GM12892 (cell line): ENCODE results near the gene DAPK2.
"Not testable (repeated sequence)": the region's sequence is repeated elsewhere in the genome, so short reads cannot be mapped to it uniquely, and the experiment has no call there.

Experiments
- DNase-seq: peaks from one replicate; pipeline ENCODE4 v3.0.0; 2011; ENCODE audit not compliant: insufficient read length
- FAIRE-seq: peaks from 2 replicates; lab custom pipeline; 2011; peaks lifted over from hg19 to GRCh38; lab: Jason Lieb, UNC
- POLR2A ChIP-seq: IDR thresholded peaks from 2 replicates; pipeline ENCODE4 v1.6.1; 2011; ENCODE audit warnings: low read depth, low read length, control low read depth
- POLR2AphosphoS5 ChIP-seq: IDR thresholded peaks from 2 replicates; pipeline ENCODE4 v1.6.1; 2011; ENCODE audit warnings: low read depth, low read length, control low read depth
- TAF1 ChIP-seq: IDR thresholded peaks from 2 replicates; pipeline ENCODE4 v1.6.1; 2011; ENCODE audit warnings: low read depth, mild to moderate bottlenecking, control low read depth, low read length, borderline replicate concordance

The DAPK2 gene

DNA sequence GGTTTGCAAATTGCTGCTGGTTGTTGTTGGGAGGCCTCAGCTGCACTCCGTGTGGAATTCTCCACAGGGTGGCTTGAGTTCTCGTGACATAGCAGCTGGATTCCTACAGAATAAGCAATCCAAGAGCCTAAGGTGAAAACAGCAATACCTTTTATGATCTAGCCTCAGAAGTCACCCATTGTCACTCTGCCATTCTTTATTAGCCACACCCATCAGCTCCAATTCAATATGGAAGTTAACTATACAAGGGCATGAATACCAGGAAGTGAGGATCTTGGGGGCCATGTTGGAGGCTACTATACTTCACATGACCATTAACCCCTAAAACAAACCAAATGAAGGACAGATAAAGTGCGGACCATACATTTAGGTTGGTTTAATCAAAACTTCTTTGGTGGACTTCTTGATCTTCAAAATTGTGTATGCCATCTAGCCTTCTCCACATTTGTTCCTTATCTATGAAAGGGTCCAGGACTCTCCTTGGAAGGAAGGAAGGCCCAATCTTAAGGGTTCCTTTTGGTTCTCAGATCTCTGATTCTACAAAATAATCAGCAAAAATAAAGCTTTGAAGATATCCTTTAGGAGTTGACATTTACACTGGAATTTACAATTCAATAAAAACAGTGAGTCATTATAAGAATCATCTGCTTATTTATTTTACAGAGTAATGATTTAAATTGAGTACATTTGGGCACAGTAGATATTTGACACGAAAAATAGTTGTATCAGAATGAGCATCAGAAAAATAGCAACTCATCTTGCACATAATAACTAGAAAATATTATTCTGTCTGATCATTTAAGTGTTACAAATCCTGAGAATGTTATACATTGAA, 25.9 kb upstream of the DAPK2 start:
- DNase-seq, result no peak
- TF ChIP-seq POLR2AphosphoS5, result no peak
- no peak for TF ChIP-seq TAF1
- TF ChIP-seq POLR2A, result no peak
- FAIRE-seq, result no peak

DNA sequence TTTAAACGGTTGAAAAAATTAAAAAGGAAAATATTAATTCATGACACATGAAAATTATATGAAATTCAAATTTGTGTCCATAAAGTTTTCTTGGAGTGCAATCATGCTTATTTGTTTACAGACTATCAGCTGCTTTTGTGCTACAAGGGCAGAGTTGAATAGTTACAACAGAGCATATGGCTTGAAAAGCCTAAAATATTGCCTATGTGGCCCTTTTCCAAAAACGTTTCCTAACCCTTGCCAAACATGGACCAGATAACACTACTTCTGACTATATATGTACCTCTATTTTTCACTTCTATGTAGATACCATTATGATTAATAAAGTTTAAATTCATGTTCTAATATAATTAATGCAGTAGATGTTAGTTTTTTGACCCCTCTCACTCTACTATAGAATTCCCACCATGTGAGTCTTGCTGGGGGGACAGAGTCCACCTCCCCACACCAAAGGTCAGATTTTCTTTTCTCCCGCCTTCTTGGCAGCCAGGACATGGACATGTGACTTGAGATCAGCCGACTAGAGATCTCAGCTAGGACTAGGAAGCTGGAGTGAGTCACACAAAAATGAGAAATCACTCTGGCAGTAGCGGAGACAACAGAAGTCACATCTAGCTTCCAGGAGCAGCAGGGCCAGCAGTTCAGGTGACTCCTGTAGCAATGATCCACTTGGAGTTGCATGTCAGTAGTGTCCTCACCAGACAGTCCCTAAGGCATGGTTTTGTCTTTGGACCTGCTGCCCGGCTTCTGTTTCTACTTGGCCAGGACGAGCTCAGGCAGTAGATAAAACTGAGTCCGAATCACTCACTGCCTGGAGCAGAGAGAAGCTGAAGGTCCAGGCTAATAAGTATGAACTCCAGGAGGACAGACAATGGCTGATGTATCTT, 24.9 kb upstream of the DAPK2 start:
- FAIRE-seq (no peak), DNase-seq (no peak)
- no peak for TF ChIP-seq TAF1
- TF ChIP-seq POLR2AphosphoS5, result no peak
- no peak for TF ChIP-seq POLR2A

DNA sequence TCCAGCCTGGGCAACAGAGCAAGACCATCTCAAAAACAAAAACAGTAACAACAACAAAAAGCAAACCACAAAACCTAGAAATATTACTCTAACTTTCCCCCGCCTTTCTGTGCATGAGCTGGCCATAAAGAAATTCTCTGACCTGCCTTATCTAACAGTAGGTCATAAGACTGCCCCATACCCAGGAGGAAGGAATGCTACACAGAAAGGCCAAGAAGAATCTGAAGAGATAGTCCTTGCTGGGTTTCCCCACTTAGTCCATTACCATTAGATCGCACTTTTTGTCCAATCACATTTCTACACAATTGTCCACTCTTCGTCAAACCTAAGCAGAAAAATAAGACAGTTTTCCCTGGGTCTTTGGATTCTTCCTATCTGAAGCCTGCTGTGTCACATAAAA, 23.8 kb upstream of the DAPK2 start:
- no peak for TF ChIP-seq TAF1
- no peak for TF ChIP-seq POLR2A
- TF ChIP-seq POLR2AphosphoS5, result no peak
- DNase-seq (no peak), FAIRE-seq (no peak)

DNA sequence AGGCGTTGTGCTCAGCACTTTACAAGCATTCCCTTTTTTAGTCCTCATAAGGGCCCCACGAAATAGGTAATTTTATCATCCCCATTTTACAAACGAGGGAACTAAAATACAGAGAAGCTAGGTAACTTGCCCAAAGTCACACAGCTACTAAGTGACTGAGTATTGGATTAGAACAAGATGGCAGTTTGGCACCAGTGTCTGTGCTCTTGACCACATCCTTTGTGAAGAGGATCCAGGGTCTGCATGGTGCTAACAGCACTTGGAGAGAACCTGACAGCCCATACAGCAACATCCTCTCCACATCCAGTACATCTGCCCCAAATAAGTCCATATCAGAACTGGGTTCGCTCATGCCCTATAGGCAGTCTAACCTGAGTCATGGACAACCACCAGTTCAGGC, 21.8 kb upstream of the DAPK2 start:
- FAIRE-seq, result no peak
- no peak for DNase-seq
- TF ChIP-seq POLR2AphosphoS5 (no peak), POLR2A (no peak), TAF1 (no peak)

DNA sequence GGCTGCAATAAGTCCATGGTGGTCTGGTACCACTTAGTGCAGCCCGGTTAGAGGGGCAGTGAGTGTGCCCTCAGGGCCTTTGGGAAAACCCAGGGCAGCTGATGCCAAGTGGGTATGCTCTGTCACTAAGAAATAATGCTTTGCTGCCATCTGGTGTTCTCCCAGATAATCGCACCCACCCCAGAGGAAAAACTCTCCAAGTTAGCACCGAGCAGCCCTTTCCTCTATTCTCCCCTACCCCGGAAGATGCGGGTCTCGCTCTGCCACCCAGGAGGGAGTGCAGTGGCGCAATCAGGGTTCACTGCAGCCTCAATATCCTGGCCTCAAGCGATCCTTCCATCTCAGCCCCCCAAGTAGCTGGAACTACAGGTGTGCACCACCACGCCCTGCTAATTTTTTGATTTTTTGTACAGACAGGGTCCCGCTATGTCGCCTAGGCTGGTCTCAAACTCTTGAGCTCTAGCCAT, 21.3 kb upstream of the DAPK2 start:
- TF ChIP-seq POLR2A (no peak), POLR2AphosphoS5 (no peak), TAF1 (no peak)
- no peak for DNase-seq
- peak; percentile 92 for FAIRE-seq

DNA sequence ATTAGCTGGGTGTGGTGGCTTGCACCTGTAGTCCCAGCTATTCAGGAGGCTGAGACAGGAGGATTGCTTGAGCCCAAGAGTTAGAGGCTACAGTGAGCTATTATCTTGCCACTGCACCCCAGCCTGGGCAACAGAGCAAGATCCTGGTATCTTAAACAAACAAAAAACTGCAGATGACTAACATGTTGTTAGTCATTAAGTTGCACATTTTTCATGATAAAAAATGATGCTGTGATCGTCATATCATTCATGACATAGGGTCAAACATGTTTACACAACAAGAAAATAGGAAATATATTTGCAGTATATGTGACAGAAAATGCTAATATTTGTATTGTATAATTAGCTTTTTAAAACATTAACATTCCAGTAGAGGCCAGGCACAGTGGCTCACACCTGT, 20.2 kb upstream of the DAPK2 start:
- no peak for TF ChIP-seq TAF1
- TF ChIP-seq POLR2AphosphoS5, result no peak
- TF ChIP-seq POLR2A, result no peak
- no peak for DNase-seq
- FAIRE-seq, result no peak

DNA sequence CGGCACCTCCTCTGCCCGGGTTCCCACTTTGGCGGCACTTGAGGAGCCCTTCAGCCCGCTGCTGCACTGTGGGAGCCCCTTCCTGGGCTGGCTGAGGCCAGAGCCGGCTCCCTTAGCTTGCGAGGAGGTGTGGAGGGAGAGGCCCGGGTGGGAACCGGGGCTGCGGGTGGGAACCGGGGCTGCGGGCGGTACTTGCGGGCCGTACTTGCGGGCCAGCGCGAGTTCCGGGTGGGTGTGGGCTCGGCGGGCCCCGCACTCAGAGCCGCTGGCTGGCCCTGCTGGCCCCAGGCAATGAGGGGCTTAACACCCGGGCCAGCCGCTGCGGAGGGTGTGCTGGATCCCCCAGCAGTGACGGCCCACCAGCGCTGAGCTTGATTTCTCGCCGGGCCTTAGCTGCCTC, 14.4 kb upstream of the DAPK2 start:
- FAIRE-seq (no peak), DNase-seq (no peak)
- no peak for TF ChIP-seq POLR2AphosphoS5
- no peak for TF ChIP-seq POLR2A
- no peak for TF ChIP-seq TAF1

DNA sequence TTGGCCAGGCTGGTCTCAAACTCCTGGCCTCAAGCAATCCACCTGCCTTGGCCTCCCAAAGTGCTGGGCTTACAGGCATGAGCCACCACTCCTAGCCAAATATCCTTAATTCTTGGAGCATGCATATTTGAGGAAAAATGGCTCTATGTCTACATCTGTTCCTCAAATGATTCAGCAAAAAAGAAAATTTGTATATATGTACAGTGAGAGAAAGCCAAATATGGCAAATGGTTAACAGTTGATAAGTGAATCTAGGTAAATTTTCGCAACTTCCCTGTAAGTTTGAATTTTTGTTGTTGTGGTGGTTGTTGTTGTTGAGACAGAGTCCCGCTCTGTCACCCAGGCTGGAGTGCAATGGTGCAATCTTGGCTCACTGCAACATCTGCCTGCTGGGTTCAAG, 12.8 kb upstream of the DAPK2 start:
- DNase-seq, FAIRE-seq: not testable (repeated sequence)

DNA sequence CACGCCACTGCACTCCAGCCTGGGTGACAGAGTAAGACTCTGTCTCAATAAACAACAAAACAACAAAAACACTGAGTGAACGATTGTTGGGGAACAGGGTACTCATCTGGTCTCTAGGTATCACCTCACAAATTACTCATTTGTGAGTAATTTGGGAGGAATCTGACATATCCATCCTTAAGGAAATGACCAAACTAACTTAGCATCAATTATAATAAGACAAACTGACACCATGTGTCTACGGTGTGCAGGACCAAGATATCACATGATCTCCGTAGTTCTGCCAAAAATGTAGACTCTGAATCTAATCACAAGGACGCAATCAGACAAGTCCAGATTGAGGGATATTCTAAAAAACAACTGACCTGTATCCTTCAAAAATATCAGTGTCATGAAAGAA, 12.0 kb upstream of the DAPK2 start:
- FAIRE-seq (no peak), DNase-seq (no peak)
- TF ChIP-seq POLR2A, result no peak
- no peak for TF ChIP-seq TAF1
- no peak for TF ChIP-seq POLR2AphosphoS5

DNA sequence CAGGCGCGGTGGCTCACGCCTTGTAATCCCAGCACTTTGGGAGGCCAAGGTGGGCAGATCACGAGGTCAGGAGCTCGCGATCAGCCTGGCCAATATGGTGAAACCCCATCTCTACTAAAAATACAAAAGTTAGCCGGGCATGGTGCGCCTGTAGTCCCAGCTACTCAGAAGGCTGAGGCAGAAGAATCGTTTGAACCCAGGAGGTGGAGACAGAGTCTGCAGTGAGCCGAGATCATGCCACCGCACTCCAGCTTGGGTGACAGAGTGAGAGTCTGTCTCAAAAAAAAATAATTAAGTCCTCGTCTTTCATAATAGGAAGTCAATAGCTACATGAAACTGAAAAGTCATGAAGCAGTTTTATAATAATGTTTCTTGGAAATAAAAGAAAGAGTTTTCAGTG, 7.4 kb upstream of the DAPK2 start:
- not testable (repeated sequence) for FAIRE-seq, DNase-seq

DNA sequence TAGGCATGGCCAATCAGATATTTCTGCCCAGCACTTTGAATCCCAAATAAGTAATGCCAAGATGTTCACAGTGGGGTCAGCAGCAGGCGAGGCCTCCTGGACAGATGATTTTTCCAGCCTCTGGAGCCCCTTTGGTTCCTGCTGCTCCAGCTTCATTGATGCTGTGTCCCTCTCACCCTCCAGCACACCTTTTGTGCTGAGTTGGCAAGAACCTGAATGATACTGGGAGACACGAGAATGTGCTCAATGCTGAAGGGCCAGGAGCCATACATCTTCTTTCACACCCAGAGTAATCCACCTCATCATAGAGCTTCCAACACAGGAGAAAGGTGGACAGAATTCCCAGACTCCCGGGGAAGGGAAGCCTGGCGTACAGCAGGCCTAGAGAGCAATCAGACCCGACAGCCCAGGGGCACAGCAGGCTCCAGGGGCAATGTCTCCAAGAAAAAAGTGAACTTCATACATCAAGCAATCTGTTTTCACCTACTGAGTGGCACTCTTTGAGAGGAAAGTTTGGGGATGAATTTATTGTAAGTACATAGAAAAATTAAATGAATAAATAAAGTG, 6.7 kb upstream of the DAPK2 start:
- DNase-seq, result no peak
- no peak for TF ChIP-seq TAF1
- TF ChIP-seq POLR2A, result no peak
- no peak for TF ChIP-seq POLR2AphosphoS5
- no peak for FAIRE-seq
